Keratinocyte (primary cell): ENCODE results near the gene ARVCF.

Experiments
- CTCF ChIP-seq, 3 experiments: IDR thresholded peaks in 1 of 3; conservative IDR thresholded peaks in 1 of 3; optimal IDR thresholded peaks in 1 of 3; 2 replicates in 2 of 3; 3 replicates in 1 of 3; pipeline versions ENCODE3 to v1.5.1; 2011; ENCODE audit warnings: low read length in 3 of 3, mild to moderate bottlenecking in 3 of 3, moderate library complexity in 2 of 3, control low read depth in 1 of 3, inconsistent platforms in 1 of 3; ENCODE audit not compliant: insufficient read depth in 2 of 3; ENCODE audit errors: extremely low read depth in 1 of 3
- EZH2 ChIP-seq: IDR thresholded peaks from one replicate; pipeline ENCODE4 v1.6.1; 2012; ENCODE audit warnings: inconsistent platforms, mild to moderate bottlenecking, low read length, moderate library complexity

GRCh38 chr22:20056696-20057386 lies 40.2 kb upstream of the ARVCF start:
- TF ChIP-seq CTCF (optimal IDR thresholded peaks at IDR 0.05 in 1 of 3, IDR thresholded peaks at IDR 0.05 in 1 of 3, conservative IDR thresholded peaks at IDR 0.05 in 1 of 3; ENCODE audit: extremely low read depth in 1 of 3, insufficient read depth in 2 of 3, low read length in 3 of 3) (no peak), EZH2 (no peak)
